SK-N-SH (cell line): ENCODE results near the gene KLHDC10. TPM values are rescaled to one million over a fixed set of nuclear protein-coding genes. Genes with fewer than 3 reads are reported as not detected.

Source experiments
- CTCF ChIA-PET: fragments of 300-600, 350-600 bp; formaldehyde crosslinking; extraction: SDS; loops from one replicate; lab custom pipeline; 2021; lab: Yijun Ruan, JAX
- POLR2A ChIA-PET: fragments of 350-600 bp; sonication (Branson Sonifier 250); formaldehyde crosslinking; extraction: SDS; loops from one replicate; lab custom pipeline; 2020; ENCODE audit warnings: antibody characterized with exemption, inconsistent platforms; lab: Yijun Ruan, JAX
- DNase-seq: peaks from one replicate; pipeline ENCODE4 v3.0.0; 2012
- H2AFZ ChIP-seq: fragments of 200-600 bp; sonication (generic); 2 replicates; pipeline ENCODE4 v1.8.1; 2016; ENCODE audit warnings: antibody characterized with exemption, mild to moderate bottlenecking, low read depth
- H3F3A ChIP-seq: fragments of 200-600 bp; sonication (generic); replicated peaks from 2 replicates; pipeline ENCODE3; 2016; ENCODE audit warnings: antibody characterized with exemption, mild to moderate bottlenecking; ENCODE audit not compliant: insufficient read depth
- H3K27ac ChIP-seq, 2 experiments: fragments of 200-500 bp in 1 of 2; fragments of 200-600 bp in 1 of 2; sonication (Bioruptor generic) in 1 of 2; sonication (generic), shearing (Covaris generic) in 1 of 2; 2 replicates each; pipeline versions ENCODE4 v1.5.1 to v1.6.1; 2014 to 2016; ENCODE audit warnings: low read depth in 2 of 2, inconsistent platforms in 1 of 2, low read length in 1 of 2, mild to moderate bottlenecking in 1 of 2, mixed read lengths in 1 of 2
- H3K27me3 ChIP-seq: fragments of 200-600 bp; sonication (generic), shearing (Covaris generic); 2 replicates; pipeline ENCODE4 v1.6.1; 2016; ENCODE audit warnings: mixed run types; ENCODE audit not compliant: insufficient read depth
- H3K36me3 ChIP-seq, 2 experiments: fragments of 200-500 bp in 1 of 2; fragments of 200-600 bp in 1 of 2; sonication (Bioruptor generic) in 1 of 2; sonication (generic) in 1 of 2; replicated peaks in 1 of 2; 2 replicates each; pipeline versions ENCODE3 to v1.5.1; 2014 to 2016; ENCODE audit warnings: low read length in 1 of 2, mild to moderate bottlenecking in 1 of 2; ENCODE audit not compliant: insufficient read depth in 2 of 2, control insufficient read depth in 1 of 2
- H3K4me1 ChIP-seq, 2 experiments: fragments of 200-500 bp in 1 of 2; fragments of 200-600 bp in 1 of 2; sonication (Bioruptor generic) in 1 of 2; sonication (generic), shearing (Covaris generic) in 1 of 2; 2 replicates each; pipeline versions ENCODE4 v1.5.1 to v1.6.1; 2014 to 2016; ENCODE audit warnings: low read depth in 1 of 2, low read length in 1 of 2, mixed run types in 1 of 2; ENCODE audit not compliant: insufficient read depth in 2 of 2, control insufficient read depth in 1 of 2
- H3K4me2 ChIP-seq: fragments of 200-600 bp; sonication (generic), shearing (Covaris generic); 2 replicates; pipeline ENCODE4 v1.6.1; 2017; ENCODE audit warnings: mixed run types
- H3K4me3 ChIP-seq, 2 experiments: fragments of 200-500 bp in 1 of 2; fragments of 200-600 bp in 1 of 2; sonication (Bioruptor generic) in 1 of 2; sonication (generic), shearing (Covaris generic) in 1 of 2; 2 replicates each; pipeline versions ENCODE4 v1.5.1 to v1.8.1; 2014 to 2016; ENCODE audit warnings: low read depth in 2 of 2, inconsistent platforms in 1 of 2, low read length in 1 of 2, mild to moderate bottlenecking in 1 of 2, mixed read lengths in 1 of 2, moderate library complexity in 1 of 2
- H3K79me2 ChIP-seq: fragments of 200-600 bp; sonication (generic); 2 replicates; pipeline ENCODE4 v1.8.1; 2017; ENCODE audit warnings: mild to moderate bottlenecking; ENCODE audit not compliant: insufficient read depth
- H3K9ac ChIP-seq: fragments of 200-600 bp; sonication (generic); 2 replicates; pipeline ENCODE4 v1.6.1; 2017; ENCODE audit warnings: mixed run types
- H3K9me2 ChIP-seq: fragments of 200-600 bp; sonication (generic); 2 replicates; pipeline ENCODE4 v1.6.1; 2017; ENCODE audit warnings: mixed run types
- H3K9me3 ChIP-seq: fragments of 200-600 bp; sonication (generic); 2 replicates; pipeline ENCODE4 v1.6.1; 2017; ENCODE audit warnings: mixed run types, mild to moderate bottlenecking, moderate library complexity
- H4K20me1 ChIP-seq: fragments of 200-600 bp; sonication (generic); 2 replicates; pipeline ENCODE4 v1.6.1; 2017; ENCODE audit warnings: mild to moderate bottlenecking, mixed run types; ENCODE audit not compliant: insufficient read depth
- CHD2 ChIP-seq: fragments of 150-350 bp; IDR thresholded peaks from 2 replicates; pipeline ENCODE4 v1.6.1; 2018; ENCODE audit warnings: low read length; ENCODE audit not compliant: partially characterized antibody
- CTCF ChIP-seq: fragments of 200-600 bp; sonication (generic); IDR thresholded peaks from 2 replicates; pipeline ENCODE4 v1.6.1; 2017; ENCODE audit warnings: antibody characterized with exemption, mild to moderate bottlenecking, moderate library complexity
- ELF1 ChIP-seq: IDR thresholded peaks from 2 replicates; pipeline ENCODE4 v1.4.0; 2012
- EP300 ChIP-seq, 2 experiments: IDR thresholded peaks; 2 replicates each; pipeline versions ENCODE4 v1.4.0 to v1.6.1; 2012; ENCODE audit warnings: borderline replicate concordance in 1 of 2, low read depth in 1 of 2, low read length in 1 of 2
- FOXJ3 ChIP-seq: sonication (generic); formaldehyde crosslinking; IDR thresholded peaks from 2 replicates; pipeline ENCODE4 v1.5.1; 2020; ENCODE audit warnings: mild to moderate bottlenecking, missing genetic modification reagents
- GABPA ChIP-seq: IDR thresholded peaks from 2 replicates; pipeline ENCODE4 v1.4.0; 2012; ENCODE audit warnings: low read depth, mild to moderate bottlenecking
- GATA2 ChIP-seq: sonication (generic); formaldehyde crosslinking; IDR thresholded peaks from 2 replicates; pipeline ENCODE4 v1.5.0; 2020; ENCODE audit warnings: mild to moderate bottlenecking, missing genetic modification reagents
- NFIC ChIP-seq: IDR thresholded peaks from 2 replicates; pipeline ENCODE4 v1.4.0; 2012; ENCODE audit warnings: borderline replicate concordance
- NRF1 ChIP-seq: IDR thresholded peaks from 2 replicates; pipeline ENCODE4 v1.6.1; 2012; ENCODE audit warnings: low read depth, mild to moderate bottlenecking, low read length
- REST ChIP-seq: IDR thresholded peaks from 2 replicates; pipeline ENCODE4 v1.6.1; 2012; ENCODE audit warnings: mild to moderate bottlenecking, low read depth, low read length, moderate library complexity
- RFX5 ChIP-seq: IDR thresholded peaks from 2 replicates; pipeline ENCODE4 v1.6.1; 2012; ENCODE audit warnings: mild to moderate bottlenecking, improper control_type of control experiment, low read length
- SIN3A ChIP-seq: IDR thresholded peaks from 2 replicates; pipeline ENCODE4 v1.6.1; 2012; ENCODE audit warnings: low read depth, mild to moderate bottlenecking, low read length, moderate library complexity, borderline replicate concordance
- TCF12 ChIP-seq: IDR thresholded peaks from 2 replicates; pipeline ENCODE4 v1.4.0; 2012
- TEAD4 ChIP-seq: IDR thresholded peaks from 2 replicates; pipeline ENCODE4 v1.4.0; 2012; ENCODE audit warnings: mild to moderate bottlenecking, borderline replicate concordance; ENCODE audit not compliant: insufficient read depth
- USF1 ChIP-seq: IDR thresholded peaks from 2 replicates; pipeline ENCODE4 v1.4.0; 2012; ENCODE audit warnings: low read depth, borderline replicate concordance
- WGBS: methylation state at CpG from one replicate; pipeline ENCODE4 v1.1.6; 2017; ENCODE audit warnings: low lambda C conversion rate; 5-methylcytosine and 5-hydroxymethylcytosine counted together
- polyA plus RNA-seq, 3 experiments: library from polyadenylated mRNA; depleted of rRNA; stranded (reverse); fragments of >200 nt; gene quantifications; 2 replicates each; pipeline ENCODE4 v1.2.3, GENCODE V29; 2012
- TF ChIP-seq, protein P1 (sequence below): fragments of 150-350 bp; IDR thresholded peaks from 2 replicates; pipeline ENCODE4 v1.6.1; 2017; ENCODE audit warnings: antibody characterized with exemption, low read length, low read depth, borderline replicate concordance
- TF ChIP-seq, protein P2 (sequence below): IDR thresholded peaks from 2 replicates; pipeline ENCODE4; 2012
- TF ChIP-seq, protein P3 (sequence below): fragments of 150-350 bp; IDR thresholded peaks from 2 replicates; pipeline ENCODE4 v1.6.1; 2016; ENCODE audit warnings: mild to moderate bottlenecking, low read depth, low read length
- TF ChIP-seq, protein P4 (sequence below): IDR thresholded peaks from 2 replicates; pipeline ENCODE4 v1.4.0; 2012; ENCODE audit warnings: low read depth, borderline replicate concordance

KLHDC10 gene
- polyA plus RNA-seq, 1 of the 3 experiments (the other 2 are of a cell fraction), result 15.9 TPM

DNA sequence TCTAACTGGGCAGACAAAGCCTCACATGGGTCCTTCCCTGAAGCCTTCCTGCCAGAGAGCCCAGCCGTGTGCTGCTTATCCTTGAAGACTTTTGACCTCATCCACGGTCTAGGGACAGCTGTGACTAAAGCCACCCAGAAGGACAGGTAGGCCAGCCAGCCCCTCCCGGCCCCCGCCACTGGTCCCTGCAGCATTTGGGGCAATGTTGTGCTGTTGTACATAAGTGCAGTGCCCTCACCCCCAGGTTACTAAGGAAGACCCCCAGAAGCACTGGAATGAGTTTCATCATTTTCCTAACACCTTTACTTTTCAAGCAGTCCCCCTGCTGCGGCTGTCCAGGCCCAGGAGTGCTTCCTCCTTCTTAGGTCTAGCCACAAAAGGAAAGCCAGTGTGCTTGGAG is 91.9 kb downstream of the KLHDC10 start:
- H3K9me2 ChIP-seq, result no peaks in the 10 kb centered on the region
- ChIA-PET POLR2A (no interaction called here), CTCF (interaction anchor here (4.4 kb wide), 1 partner anchor 8 kb away, joined by 16 read pairs; no protein-coding TSS in a partner anchor)
- no peak overlapping the region for H3K27ac ChIP-seq
- no peaks in the 10 kb centered on the region for H3K27me3 ChIP-seq
- DNase-seq, result no peak
- no peak overlapping the region for H3K9ac ChIP-seq
- H3F3A ChIP-seq, result no peaks in the 10 kb centered on the region
- TF ChIP-seq GABPA (no peak), CHD2 (no peak), SIN3A (no peak), GATA2 (CRISPR knock-in tag) (no peak), TCF12 (no peak), USF1 (no peak), REST (no peak), RFX5 (no peak), NRF1 (no peak), CTCF (no peak), ELF1 (no peak), EP300 (IDR thresholded peaks at IDR 0.05; ENCODE audit: borderline replicate concordance in 1 of 2, low read depth in 1 of 2, low read length in 1 of 2) (no peak), FOXJ3 (CRISPR knock-in tag) (no peak), TEAD4 (no peak), NFIC (no peak)
- TF ChIP-seq, protein P1, sequence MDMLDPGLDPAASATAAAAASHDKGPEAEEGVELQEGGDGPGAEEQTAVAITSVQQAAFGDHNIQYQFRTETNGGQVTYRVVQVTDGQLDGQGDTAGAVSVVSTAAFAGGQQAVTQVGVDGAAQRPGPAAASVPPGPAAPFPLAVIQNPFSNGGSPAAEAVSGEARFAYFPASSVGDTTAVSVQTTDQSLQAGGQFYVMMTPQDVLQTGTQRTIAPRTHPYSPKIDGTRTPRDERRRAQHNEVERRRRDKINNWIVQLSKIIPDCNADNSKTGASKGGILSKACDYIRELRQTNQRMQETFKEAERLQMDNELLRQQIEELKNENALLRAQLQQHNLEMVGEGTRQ, result no peak
- TF ChIP-seq, protein P2, sequence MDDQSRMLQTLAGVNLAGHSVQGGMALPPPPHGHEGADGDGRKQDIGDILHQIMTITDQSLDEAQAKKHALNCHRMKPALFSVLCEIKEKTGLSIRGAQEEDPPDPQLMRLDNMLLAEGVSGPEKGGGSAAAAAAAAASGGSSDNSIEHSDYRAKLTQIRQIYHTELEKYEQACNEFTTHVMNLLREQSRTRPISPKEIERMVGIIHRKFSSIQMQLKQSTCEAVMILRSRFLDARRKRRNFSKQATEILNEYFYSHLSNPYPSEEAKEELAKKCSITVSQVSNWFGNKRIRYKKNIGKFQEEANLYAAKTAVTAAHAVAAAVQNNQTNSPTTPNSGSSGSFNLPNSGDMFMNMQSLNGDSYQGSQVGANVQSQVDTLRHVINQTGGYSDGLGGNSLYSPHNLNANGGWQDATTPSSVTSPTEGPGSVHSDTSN, result no peak
- TF ChIP-seq, protein P3, sequence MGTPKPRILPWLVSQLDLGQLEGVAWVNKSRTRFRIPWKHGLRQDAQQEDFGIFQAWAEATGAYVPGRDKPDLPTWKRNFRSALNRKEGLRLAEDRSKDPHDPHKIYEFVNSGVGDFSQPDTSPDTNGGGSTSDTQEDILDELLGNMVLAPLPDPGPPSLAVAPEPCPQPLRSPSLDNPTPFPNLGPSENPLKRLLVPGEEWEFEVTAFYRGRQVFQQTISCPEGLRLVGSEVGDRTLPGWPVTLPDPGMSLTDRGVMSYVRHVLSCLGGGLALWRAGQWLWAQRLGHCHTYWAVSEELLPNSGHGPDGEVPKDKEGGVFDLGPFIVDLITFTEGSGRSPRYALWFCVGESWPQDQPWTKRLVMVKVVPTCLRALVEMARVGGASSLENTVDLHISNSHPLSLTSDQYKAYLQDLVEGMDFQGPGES, result no peak
- TF ChIP-seq, protein P4, sequence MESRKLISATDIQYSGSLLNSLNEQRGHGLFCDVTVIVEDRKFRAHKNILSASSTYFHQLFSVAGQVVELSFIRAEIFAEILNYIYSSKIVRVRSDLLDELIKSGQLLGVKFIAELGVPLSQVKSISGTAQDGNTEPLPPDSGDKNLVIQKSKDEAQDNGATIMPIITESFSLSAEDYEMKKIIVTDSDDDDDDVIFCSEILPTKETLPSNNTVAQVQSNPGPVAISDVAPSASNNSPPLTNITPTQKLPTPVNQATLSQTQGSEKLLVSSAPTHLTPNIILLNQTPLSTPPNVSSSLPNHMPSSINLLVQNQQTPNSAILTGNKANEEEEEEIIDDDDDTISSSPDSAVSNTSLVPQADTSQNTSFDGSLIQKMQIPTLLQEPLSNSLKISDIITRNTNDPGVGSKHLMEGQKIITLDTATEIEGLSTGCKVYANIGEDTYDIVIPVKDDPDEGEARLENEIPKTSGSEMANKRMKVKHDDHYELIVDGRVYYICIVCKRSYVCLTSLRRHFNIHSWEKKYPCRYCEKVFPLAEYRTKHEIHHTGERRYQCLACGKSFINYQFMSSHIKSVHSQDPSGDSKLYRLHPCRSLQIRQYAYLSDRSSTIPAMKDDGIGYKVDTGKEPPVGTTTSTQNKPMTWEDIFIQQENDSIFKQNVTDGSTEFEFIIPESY, result no peak
- no peak overlapping the region for H3K4me2 ChIP-seq
- H2AFZ ChIP-seq, result no peak overlapping the region
- H3K36me3 ChIP-seq, result peaks cover 47 to 54% of the 10 kb centered on the region in 2 experiments
- no peaks in the 10 kb centered on the region for H4K20me1 ChIP-seq
- H3K4me1 ChIP-seq, result no peaks in the 10 kb centered on the region
- no peak overlapping the region for H3K4me3 ChIP-seq
- WGBS, result 97% methylated on average over 4 of the region's 5 CpGs
- no peaks in the 10 kb centered on the region for H3K79me2 ChIP-seq
- H3K9me3 ChIP-seq, result no peaks in the 10 kb centered on the region
